Mesothelial cell of epicardium (in vitro differentiated cells): ENCODE data around the gene GLYAT. TPM values are rescaled to one million over a fixed set of nuclear protein-coding genes. Genes with fewer than 3 reads are reported as not detected.

Source experiments
- DNase-seq, 2 experiments: peaks; one replicate each; pipeline ENCODE4 v3.0.0; 2021; ENCODE audit warnings: low spot score in 2 of 2; ENCODE audit not compliant: unreplicated experiment in 2 of 2
- H3K27ac Mint-ChIP-seq: 2 replicates; pipeline ENCODE4 v1.8.0; 2021; ENCODE audit warnings: mixed read lengths
- H3K27me3 Mint-ChIP-seq: 2 replicates; pipeline ENCODE4 v1.8.0; 2021; ENCODE audit warnings: low read depth, mixed read lengths
- H3K36me3 Mint-ChIP-seq: 2 replicates; pipeline ENCODE4 v1.8.0; 2021; ENCODE audit warnings: mixed read lengths
- H3K4me1 Mint-ChIP-seq: 2 replicates; pipeline ENCODE4 v1.8.0; 2021; ENCODE audit warnings: mixed read lengths
- H3K4me3 Mint-ChIP-seq: 2 replicates; pipeline ENCODE4 v1.8.0; 2021; ENCODE audit warnings: mild to moderate bottlenecking, moderate library complexity, mixed read lengths
- H3K9me3 Mint-ChIP-seq: 2 replicates; pipeline ENCODE4 v1.8.0; 2021; ENCODE audit warnings: mixed read lengths
- total RNA-seq: library from RNA; stranded (reverse); gene quantifications from 3 replicates; pipeline ENCODE4 v1.2.1, GENCODE V29; 2021
- TF ChIP-seq, protein P1 (sequence below): fragments of 200-600 bp; sonication (generic); IDR thresholded peaks from one replicate; pipeline ENCODE4 v1.5.0; 2021; ENCODE audit warnings: antibody characterized with exemption; ENCODE audit not compliant: unreplicated experiment

The GLYAT gene
- not detected in 3 replicates for total RNA-seq

GRCh38 chr11:58731819-58732218, at the start of gene GLYAT:
TSS of gene GLYAT (minus strand) at chr11:58731943. CDS start at chr11:58724496, 7,447 bp downstream.
- H3K27me3 Mint-ChIP-seq, result no peaks in the 10 kb centered on the region
- H3K4me1 Mint-ChIP-seq, result no peaks in the 10 kb centered on the region
- H3K27ac Mint-ChIP-seq, result no peak within 1 kb of the TSS
- no peak for DNase-seq
- H3K9me3 Mint-ChIP-seq, result peaks cover 85% of the 10 kb centered on the region
- no peak within 1 kb of the TSS for H3K4me3 Mint-ChIP-seq
- no peaks in the 10 kb centered on the region for H3K36me3 Mint-ChIP-seq
- TF ChIP-seq, protein P1, sequence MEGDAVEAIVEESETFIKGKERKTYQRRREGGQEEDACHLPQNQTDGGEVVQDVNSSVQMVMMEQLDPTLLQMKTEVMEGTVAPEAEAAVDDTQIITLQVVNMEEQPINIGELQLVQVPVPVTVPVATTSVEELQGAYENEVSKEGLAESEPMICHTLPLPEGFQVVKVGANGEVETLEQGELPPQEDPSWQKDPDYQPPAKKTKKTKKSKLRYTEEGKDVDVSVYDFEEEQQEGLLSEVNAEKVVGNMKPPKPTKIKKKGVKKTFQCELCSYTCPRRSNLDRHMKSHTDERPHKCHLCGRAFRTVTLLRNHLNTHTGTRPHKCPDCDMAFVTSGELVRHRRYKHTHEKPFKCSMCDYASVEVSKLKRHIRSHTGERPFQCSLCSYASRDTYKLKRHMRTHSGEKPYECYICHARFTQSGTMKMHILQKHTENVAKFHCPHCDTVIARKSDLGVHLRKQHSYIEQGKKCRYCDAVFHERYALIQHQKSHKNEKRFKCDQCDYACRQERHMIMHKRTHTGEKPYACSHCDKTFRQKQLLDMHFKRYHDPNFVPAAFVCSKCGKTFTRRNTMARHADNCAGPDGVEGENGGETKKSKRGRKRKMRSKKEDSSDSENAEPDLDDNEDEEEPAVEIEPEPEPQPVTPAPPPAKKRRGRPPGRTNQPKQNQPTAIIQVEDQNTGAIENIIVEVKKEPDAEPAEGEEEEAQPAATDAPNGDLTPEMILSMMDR, result no peak

DNA sequence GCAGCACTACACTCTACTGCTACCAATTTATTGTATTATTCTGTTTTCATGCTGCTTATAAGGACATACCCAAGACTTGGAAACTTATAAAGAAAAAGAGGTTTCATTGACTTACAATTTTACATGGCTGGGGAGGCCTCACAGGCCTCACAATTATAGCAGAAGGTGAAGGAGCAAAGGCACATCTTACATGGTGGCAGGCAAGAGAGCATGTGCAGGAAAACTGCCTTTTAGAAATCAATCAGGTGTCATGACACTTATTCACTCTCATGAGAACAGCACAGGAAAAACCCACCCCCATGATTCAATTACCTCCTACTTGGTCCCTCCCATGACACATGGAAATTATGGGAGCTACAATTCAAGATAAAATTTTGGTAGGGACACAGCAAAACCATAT, 49.6 kb upstream of the GLYAT start:
- no peaks in the 10 kb centered on the region for H3K36me3 Mint-ChIP-seq
- H3K9me3 Mint-ChIP-seq, result peaks cover 85% of the 10 kb centered on the region
- TF ChIP-seq, protein P1, result no peak
- no peaks in the 10 kb centered on the region for H3K27me3 Mint-ChIP-seq
- no peaks in the 10 kb centered on the region for H3K4me1 Mint-ChIP-seq
- DNase-seq, result no peak
- H3K4me3 Mint-ChIP-seq, result no peak overlapping the region
- no peak overlapping the region for H3K27ac Mint-ChIP-seq

DNA sequence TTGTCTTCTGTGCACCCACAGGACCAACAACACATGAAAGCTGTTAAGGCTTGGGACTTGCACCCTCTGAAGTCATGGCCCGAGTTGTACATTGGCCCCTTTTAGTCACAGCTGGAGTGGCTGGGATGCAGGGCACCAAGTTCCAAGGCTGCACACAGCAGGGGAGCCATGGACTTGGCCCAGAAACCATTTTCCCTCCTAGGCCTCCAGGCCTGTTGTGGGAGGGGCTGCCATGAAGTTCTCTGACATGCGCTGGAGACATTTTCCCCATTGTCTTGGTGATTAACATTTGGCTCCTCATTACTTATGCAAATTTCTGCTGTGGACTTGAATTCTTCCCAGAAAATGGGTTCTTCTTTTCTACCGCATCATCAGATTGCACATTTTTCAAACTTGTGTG, 48.8 kb upstream of the GLYAT start:
- no peaks in the 10 kb centered on the region for H3K4me1 Mint-ChIP-seq
- TF ChIP-seq, protein P1, result no peak
- H3K4me3 Mint-ChIP-seq, result no peak overlapping the region
- no peaks in the 10 kb centered on the region for H3K27me3 Mint-ChIP-seq
- no peak overlapping the region for H3K27ac Mint-ChIP-seq
- DNase-seq, result no peak
- H3K36me3 Mint-ChIP-seq, result no peaks in the 10 kb centered on the region
- peaks cover 88% of the 10 kb centered on the region for H3K9me3 Mint-ChIP-seq

DNA sequence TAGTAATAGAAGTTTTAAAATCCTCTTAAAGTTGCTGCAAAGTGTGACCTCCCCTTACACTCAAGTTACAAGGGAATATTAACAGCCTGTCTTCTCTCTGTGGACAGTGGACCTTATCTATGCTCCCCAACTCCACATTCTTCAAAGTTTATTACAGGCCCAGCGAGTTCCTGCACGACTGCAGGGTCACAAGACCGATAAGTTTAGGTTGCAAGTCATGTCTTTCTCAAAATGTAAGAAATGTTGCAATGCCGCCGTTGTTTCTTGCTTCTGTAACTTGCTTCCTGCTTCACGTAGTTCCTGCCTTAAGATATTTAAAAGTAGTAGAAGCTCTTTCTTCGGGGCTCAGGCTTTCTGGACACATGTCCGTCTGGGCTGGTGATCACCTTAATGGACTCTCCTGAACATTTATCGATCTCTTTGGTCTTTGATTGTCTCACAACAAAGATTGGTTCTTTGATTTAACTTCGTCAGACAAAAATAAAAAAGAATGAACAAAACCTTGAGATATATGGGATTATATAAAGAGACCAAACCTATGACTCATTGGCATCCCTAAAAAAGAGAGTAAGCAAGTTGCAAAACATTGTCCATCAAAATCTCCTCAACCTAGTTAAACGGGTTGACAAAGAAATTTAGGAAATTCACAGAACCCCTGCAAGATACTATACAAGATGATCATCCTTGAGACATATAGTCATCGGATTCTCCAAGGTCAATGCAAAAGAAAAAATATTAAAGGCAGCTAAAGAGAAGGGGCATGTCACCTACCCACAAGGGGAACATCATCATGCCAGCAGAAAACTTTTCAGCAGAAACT, 45.4 kb upstream of the GLYAT start:
- Mint-ChIP-seq H3K27ac (no peak overlapping the region), H3K4me3 (no peak overlapping the region), H3K4me1 (no peaks in the 10 kb centered on the region), H3K36me3 (no peaks in the 10 kb centered on the region), H3K9me3 (peaks cover 83% of the 10 kb centered on the region), H3K27me3 (no peaks in the 10 kb centered on the region)
- no peak for DNase-seq
- TF ChIP-seq, protein P1, result no peak

DNA sequence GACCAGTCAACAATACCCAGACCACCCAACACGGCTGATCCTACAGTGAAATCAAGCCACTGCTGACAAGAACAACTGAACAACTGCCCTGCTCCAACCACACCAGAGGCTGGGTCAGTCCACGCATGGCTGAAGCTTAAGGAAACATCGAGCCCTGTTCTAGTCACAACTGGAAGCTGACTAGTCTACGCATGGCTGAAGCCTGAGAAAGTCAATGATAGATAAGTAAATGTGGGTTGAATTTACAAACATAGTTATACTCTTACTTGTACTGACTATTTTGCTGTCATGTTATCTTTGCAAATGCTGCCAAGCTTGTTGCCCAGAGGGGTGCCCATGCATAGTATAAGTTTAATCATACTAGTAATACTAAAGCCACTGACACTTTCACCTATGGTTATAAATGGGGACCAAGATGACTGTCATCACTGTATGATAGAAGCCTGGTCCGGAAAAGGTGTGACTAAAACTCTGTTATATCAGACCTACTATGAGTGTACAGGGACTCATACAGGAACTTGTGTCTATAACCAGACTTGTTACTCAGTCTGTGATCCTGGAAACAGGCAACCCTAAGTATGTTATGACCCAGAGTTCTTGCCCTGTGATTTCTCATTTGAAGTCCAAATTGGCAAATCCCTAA, 43.4 kb upstream of the GLYAT start:
- H3K27me3 Mint-ChIP-seq, result no peaks in the 10 kb centered on the region
- H3K27ac Mint-ChIP-seq, result no peak overlapping the region
- no peaks in the 10 kb centered on the region for H3K36me3 Mint-ChIP-seq
- H3K4me3 Mint-ChIP-seq, result no peak overlapping the region
- no peak for DNase-seq
- TF ChIP-seq, protein P1, result no peak
- H3K4me1 Mint-ChIP-seq, result no peaks in the 10 kb centered on the region
- H3K9me3 Mint-ChIP-seq, result peaks cover 86% of the 10 kb centered on the region
